GM19099 (cell line): ENCODE measurements around the gene DAPK1.

ENCODE experiments used
- POLR2A ChIP-seq: IDR thresholded peaks from 3 replicates; pipeline ENCODE4 v1.6.1; 2011; ENCODE audit warnings: low read depth; ENCODE audit not compliant: insufficient read length; ENCODE audit errors: extremely low read depth

The DAPK1 gene

GRCh38 chr9:87504938-87505337 lies 7.3 kb downstream of the DAPK1 start:
- TF ChIP-seq POLR2A = no peak

GRCh38 chr9:87505869-87506678 lies 8.4 kb downstream of the DAPK1 start:
- no peak for TF ChIP-seq POLR2A

- no peak for TF ChIP-seq POLR2A
These were observed 9.9 kb downstream of the DAPK1 start for GRCh38 chr9:87507576-87507975.

- TF ChIP-seq POLR2A = no peak
These were observed 12.6 kb downstream of the DAPK1 start for GRCh38 chr9:87510252-87510683.

GRCh38 chr9:87512311-87512710 lies 14.6 kb downstream of the DAPK1 start:
- TF ChIP-seq POLR2A = no peak

GRCh38 chr9:87513161-87513560 lies 15.5 kb downstream of the DAPK1 start:
- TF ChIP-seq POLR2A = no peak

- TF ChIP-seq POLR2A = no peak
These were observed 16.3 kb downstream of the DAPK1 start for GRCh38 chr9:87513880-87514535.

GRCh38 chr9:87515006-87515405 lies 17.3 kb downstream of the DAPK1 start:
- TF ChIP-seq POLR2A = no peak

GRCh38 chr9:87515588-87516221 lies 18.0 kb downstream of the DAPK1 start:
- no peak for TF ChIP-seq POLR2A

- no peak for TF ChIP-seq POLR2A
These were observed 18.7 kb downstream of the DAPK1 start for GRCh38 chr9:87516222-87516925.

- no peak for TF ChIP-seq POLR2A
These were observed 19.2 kb downstream of the DAPK1 start for GRCh38 chr9:87516926-87517290.

- no peak for TF ChIP-seq POLR2A
These were observed 20.1 kb downstream of the DAPK1 start for GRCh38 chr9:87517732-87518131.

- no peak for TF ChIP-seq POLR2A
These were observed 21.2 kb downstream of the DAPK1 start for GRCh38 chr9:87518702-87519335.

- TF ChIP-seq POLR2A = no peak
These were observed 21.8 kb downstream of the DAPK1 start for GRCh38 chr9:87519461-87519860.
